HG02642 (cell line): ENCODE data around the gene SYNGR1.

Experiments
- ATAC-seq: cut with Tn5 transposase; IDR thresholded peaks from one replicate; pipeline ENCODE4 v1.9.1; 2021; ENCODE audit warnings: mild to moderate bottlenecking; ENCODE audit not compliant: unreplicated experiment, poor library complexity

The SYNGR1 gene

DNA sequence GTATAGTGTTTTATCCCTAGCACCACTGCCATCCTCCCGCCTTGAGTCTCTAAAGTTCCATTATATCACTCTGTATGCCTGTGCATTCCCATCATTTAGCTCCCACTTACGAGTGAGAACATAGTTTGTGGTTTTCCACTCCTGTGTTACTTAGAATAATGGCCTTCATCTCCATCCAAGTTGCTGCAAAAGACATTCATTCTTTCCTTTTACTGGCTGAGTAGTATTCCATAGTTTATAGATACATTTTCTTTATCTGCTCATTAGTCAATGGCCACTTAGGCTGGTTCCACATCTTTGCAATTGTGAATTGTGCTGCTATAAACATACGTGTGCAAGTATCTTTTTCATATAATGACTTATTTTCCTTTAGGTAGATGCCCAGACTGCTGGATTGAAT is 74.2 kb downstream of the SYNGR1 start:
- ATAC-seq: no peak

DNA sequence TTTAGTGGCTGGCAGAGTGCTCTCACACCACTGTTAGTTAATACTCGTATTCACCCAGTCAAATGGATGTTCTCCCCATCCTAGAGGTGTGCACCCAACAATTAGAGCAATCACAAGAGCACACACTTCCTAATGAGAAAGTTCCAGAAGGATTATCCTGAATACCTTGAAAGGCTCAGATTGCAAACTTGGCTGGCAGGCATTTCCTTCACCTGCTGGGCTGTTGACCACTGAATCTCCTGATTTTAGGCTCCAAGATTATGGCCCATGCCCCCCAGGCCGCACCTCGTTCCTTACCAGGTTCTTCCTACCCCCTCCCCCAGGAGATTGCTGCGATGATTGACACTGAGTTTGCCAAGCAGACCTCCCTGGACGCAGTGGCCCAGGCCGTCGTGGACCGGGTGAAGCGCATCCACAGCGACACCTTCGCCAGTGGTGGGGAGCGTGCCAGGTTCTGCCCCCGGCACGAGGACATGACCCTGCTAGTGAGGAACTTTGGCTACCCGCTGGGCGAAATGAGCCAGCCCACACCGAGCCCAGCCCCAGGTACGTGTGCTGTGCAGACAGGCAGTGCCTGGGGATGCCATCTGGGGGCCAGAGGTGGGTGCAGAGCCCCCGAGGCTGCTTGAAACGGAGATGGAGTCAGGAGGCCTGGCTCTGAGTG is 76.7 kb downstream of the SYNGR1 start:
- no peak for ATAC-seq

GRCh38 chr22:39427751-39428596 is 78.2 kb downstream of the SYNGR1 start:
- no peak for ATAC-seq

DNA sequence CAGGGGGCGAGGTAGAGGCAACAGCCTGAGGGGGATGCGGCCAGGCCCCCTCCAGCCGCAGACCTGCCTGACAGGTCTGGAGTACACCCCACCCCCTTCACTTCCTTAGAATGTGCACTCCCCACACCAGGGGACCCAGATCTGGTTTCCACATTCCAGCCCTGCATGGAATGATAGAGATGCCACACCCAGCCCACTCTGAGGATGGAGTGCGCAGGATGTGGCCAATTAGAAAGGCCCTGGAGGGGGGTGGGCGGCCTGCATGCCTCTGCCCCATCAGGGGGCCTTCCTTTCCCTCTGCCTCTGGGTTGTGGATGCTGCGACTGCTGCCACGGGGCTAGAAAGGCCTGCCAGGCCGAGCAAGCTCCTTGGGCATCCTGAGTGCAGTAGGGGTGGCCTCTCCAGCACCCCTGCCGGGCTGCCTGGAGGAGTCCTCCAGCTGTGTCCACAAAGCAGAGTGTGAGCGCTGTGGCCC is 78.8 kb downstream of the SYNGR1 start:
- no peak for ATAC-seq

GRCh38 chr22:39429186-39429585 is 79.4 kb downstream of the SYNGR1 start:
- no peak for ATAC-seq

GRCh38 chr22:39429916-39430575 is 80.3 kb downstream of the SYNGR1 start:
- ATAC-seq: no peak

DNA sequence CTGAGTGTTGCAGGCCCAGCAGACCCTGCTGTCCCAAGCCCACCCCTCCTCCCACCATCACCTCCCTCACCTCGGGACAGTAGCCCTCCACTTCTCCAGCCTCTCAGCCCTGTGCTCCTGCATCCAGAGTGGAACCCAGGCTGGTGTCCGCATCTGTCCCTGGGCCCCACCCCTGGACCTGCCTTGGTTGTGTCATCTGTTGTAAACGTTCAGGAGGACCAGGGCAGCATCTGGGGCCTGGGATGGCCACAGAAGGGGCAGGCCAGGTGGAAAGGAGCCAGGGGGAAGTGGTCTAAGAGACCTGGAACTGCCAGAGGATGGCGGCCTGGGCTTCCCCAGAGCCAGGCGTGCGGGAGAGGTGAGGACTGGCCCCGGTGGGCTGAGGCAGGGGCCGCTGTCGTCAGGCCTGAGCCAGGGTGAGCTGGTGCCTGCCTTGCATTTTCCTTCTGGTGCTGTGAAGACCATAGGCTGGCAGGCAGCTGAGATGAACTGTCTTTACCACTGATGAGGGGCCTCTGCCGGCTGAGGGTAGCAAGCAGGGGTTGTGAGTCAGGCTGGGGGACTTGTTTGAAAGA is 80.9 kb downstream of the SYNGR1 start:
- ATAC-seq: no peak

DNA sequence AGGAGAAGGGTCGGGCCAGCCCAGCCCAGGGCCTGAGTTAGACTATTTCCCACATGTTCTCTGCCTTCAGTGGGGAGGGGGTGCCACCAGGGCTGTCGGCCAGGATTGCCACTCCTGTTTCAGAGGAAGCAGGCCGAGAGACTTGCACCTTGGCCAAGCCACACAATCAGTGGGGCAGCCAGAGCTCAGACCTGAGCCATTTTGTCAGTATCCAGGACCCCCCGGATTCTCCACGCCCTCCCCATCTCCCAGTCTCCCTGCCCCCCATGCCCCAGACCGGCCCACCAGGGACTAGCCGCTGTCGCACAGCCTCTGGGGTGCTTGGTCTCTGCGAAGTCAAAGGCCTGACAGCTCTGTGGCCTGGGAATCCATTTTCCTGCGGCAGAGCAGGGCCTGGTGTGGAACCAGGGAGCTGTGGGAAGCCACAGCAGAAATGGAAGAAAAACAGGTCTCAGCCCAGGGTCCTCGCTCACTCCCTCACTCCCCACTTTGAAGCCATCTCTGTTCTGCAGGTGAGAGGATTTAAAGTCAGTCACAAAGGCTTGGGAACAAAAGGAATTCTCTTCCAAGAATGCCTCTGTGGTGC is 81.5 kb downstream of the SYNGR1 start:
- no peak for ATAC-seq

DNA sequence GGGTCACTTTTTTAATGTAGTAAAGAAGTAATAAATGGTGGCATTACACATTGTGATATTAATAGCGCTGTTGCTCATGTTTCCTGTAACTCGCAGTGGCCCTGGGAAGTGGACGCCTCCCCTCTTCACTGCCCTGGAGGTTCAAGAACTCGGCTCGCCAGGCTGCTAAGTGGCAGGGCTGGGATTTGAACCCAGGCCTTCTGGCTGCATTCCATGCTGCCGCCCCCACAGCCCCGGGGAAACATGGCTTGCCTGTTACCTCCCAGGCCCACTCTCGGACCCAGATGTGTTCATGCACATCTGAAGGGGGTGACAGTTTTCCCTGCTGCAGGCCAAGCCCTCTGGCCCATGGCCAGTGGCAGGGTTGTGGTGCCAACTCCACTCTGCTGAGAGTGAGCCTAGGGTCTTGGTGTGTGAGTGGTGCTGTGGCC is 82.0 kb downstream of the SYNGR1 start:
- no peak for ATAC-seq

GRCh38 chr22:39432361-39432811 is 82.6 kb downstream of the SYNGR1 start:
- no peak for ATAC-seq

DNA sequence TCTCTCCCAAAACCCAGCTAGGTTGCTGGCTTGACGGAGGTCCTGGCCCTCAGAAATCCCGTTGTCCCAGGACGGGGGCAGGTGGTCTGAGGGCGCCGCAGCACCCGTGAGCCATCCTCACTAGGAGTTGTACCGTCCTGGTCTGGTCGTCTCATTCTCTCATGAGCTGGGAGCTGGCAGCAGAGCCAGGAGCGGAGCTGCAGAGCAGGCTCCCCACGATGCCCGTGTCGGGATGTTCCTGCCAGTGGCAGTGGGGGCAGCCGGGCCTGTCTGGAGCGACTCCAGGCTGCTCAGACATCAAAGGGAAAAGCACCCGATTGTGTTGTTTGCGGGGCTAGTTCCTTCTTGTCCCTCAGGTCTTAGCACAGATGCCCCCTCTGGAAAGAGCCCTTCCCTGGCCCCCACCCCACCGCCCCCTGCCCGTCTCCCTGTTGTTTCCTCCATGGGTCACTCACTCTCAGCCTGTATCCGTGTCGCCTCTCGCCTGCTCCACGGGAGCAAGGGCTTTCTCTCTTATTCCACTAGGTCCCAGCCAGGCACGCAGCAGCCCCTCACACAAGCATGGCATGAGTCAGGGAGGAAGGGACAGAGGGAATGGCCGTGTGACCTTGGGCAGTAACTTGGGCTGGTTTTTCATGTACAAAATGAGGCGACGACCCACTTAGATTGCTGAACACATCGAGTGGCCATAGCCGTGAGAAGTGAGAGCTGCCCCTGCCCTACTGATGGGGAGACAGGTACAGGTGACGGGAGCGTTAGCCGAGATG is 83.9 kb downstream of the SYNGR1 start:
- no peak for ATAC-seq

DNA sequence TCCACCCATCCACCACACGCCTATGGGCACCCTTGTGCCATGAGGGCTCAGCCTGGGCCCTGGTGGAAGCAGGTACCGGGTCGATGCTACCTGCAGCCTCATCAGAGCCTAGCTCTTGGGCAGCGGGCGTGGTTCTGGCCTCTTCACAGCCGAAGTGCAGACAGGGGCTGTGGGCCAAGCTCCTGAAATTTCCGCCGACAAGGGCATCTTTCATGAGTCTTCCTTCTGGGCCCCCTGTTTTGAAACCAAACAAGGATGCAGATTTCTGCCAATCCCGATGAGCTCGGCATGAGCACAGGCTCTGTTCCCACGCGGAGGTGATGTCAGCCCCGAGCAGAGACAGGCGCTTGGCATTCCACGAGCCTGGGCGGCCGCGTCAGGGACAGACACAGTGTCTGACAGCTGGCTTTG is 84.5 kb downstream of the SYNGR1 start:
- no peak for ATAC-seq

GRCh38 chr22:39434721-39435120 is 84.9 kb downstream of the SYNGR1 start:
- no peak for ATAC-seq
